ENCODE results near the gene DENND1A.

DENND1A gene

DNA sequence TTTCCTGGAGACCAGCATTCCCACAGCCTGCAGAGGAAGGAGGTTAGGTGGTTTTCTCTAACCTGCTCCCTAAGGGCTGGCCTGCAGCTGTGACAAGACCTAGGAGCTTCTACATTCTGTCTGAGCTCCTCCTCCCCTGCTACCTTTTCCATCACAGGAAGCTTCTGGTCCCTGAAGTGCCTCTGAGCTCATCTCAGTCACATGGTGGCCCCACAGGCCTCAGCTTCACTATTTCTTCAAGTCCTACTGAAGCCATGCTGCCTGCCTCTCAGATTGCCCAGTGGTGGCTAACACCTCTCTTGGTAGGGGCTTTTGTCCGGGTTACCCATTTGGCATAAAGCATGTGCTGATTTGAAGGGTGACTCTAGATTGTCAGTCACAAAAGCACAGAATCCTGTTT, 314.5 kb downstream of the DENND1A start:
- no peaks in the 10 kb centered on the region for H3K4me1 ChIP-seq
- no peaks in the 10 kb centered on the region for H3K27me3 ChIP-seq
- TF ChIP-seq, protein P1, sequence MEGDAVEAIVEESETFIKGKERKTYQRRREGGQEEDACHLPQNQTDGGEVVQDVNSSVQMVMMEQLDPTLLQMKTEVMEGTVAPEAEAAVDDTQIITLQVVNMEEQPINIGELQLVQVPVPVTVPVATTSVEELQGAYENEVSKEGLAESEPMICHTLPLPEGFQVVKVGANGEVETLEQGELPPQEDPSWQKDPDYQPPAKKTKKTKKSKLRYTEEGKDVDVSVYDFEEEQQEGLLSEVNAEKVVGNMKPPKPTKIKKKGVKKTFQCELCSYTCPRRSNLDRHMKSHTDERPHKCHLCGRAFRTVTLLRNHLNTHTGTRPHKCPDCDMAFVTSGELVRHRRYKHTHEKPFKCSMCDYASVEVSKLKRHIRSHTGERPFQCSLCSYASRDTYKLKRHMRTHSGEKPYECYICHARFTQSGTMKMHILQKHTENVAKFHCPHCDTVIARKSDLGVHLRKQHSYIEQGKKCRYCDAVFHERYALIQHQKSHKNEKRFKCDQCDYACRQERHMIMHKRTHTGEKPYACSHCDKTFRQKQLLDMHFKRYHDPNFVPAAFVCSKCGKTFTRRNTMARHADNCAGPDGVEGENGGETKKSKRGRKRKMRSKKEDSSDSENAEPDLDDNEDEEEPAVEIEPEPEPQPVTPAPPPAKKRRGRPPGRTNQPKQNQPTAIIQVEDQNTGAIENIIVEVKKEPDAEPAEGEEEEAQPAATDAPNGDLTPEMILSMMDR (IDR thresholded peaks at IDR 0.05), result no peak
- no peaks in the 10 kb centered on the region for H3K9me3 ChIP-seq
- no peak overlapping the region for H3K4me3 ChIP-seq
- DNase-seq, result no peak
- intact Hi-C loops (cut with DNase I; ENCODE audit: low total_unique reads), result no loop called here
- peaks cover 0 to 3% (median 0%) of the 10 kb centered on the region in 3 donors for H3K36me3 ChIP-seq
- H3K27ac ChIP-seq, result no peak overlapping the region

DNA sequence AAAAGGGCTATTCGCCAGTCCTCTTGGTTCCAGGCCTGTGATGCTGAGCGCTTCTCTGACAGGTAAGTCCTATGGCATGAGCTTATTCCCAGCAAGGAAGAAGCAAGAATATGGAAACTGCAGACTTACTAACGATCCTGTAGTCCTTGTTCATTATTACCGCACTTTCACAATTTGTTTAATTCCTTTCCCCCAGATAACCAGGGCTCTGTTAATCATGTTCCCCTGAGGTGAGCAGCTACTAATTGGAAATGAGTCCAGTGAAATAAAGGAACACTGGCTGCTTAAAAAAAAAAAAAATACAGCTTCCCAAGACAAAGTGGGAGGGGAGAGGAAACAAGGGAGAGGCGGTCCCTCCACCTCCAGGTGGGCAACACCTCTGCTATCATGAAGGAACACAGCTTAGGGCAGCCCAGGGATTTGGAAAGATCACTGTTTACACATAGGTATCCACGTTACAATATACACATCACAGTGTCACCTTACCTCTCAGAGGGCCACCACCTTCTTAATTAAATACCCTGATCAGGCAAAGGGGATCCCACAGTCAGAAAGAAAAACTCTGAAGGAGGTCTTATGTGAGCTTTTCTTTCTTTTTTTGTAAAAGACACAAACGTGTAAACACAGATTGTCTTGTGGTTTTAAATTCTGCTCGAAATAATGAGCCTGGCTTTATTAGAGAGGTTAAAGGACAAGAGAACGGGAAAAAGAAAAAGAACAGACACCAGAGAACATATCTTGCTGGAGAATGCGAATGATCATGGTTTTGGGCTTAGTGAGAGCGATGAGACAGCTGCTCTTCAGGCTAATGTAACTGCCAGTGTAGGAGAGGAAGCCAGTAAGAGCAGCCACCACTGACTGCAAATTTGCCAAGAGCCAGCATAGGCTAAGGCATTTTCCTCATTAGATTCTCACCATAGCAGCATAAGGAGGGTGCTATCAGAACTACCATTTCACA, 315.3 kb downstream of the DENND1A start:
- Histone ChIP-seq H3K9me3 (no peaks in the 10 kb centered on the region), H3K27ac (no peak overlapping the region), H3K4me1 (no peaks in the 10 kb centered on the region), H3K27me3 (no peaks in the 10 kb centered on the region), H3K4me3 (no peak overlapping the region), H3K36me3 (peaks cover 0 to 3% (median 0%) of the 10 kb centered on the region in 3 donors)
- no peak for DNase-seq
- TF ChIP-seq, protein P1 (IDR thresholded peaks at IDR 0.05), result no peak
- intact Hi-C loops (cut with DNase I; ENCODE audit: low total_unique reads), result no loop called here

DNA sequence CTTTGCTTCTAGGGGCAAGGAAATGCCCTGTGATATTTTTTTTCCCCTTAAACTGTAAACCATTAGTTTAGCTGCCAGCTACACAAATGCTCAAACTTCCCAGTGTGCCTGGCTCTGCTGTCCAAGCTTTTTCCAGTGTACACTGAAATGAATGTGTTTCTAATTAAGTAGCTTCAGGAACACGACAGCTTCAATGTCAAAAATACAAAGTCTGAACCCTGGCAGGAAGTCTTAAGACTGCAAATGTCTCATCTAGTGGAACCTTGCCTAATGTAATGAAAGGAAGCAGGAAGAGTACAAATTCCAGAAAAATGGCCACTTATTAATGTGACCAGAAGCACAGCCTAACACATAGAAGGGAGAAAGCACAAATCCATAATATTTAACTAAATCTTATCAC, 318.7 kb downstream of the DENND1A start:
- Histone ChIP-seq H3K27ac (no peak overlapping the region), H3K4me1 (no peaks in the 10 kb centered on the region), H3K9me3 (no peaks in the 10 kb centered on the region), H3K27me3 (no peaks in the 10 kb centered on the region), H3K36me3 (no peaks in the 10 kb centered on the region), H3K4me3 (no peak overlapping the region)
- TF ChIP-seq, protein P1 (IDR thresholded peaks at IDR 0.05), result no peak
- intact Hi-C loops (cut with DNase I; ENCODE audit: low total_unique reads), result no loop called here
- DNase-seq, result no peak

DNA sequence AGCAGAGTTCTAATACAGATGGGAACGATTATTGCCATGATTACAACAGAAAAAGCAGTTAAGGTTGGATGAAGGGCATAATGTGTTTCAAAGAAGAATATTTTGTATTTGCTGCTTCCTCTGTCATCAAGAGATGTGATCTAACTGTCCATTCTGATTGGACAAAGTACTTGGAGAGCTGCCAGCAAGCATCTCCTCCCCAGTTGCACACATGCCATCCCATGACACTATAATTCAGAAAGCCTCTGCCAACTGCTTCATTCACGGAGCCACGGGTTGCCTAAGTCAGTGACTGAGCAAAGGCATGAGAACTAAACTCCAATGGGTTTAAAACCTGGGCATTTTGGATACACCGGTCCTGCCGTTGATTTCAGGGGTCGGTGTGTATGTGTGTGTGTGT, 320.1 kb downstream of the DENND1A start:
- Histone ChIP-seq H3K36me3 (no peaks in the 10 kb centered on the region), H3K9me3 (no peaks in the 10 kb centered on the region), H3K4me3 (no peak overlapping the region), H3K27ac (no peak overlapping the region), H3K4me1 (no peaks in the 10 kb centered on the region), H3K27me3 (no peaks in the 10 kb centered on the region)
- intact Hi-C loops (cut with DNase I; ENCODE audit: low total_unique reads), result no loop called here
- TF ChIP-seq, protein P1 (IDR thresholded peaks at IDR 0.05), result no peak
- DNase-seq, result no peak

DNA sequence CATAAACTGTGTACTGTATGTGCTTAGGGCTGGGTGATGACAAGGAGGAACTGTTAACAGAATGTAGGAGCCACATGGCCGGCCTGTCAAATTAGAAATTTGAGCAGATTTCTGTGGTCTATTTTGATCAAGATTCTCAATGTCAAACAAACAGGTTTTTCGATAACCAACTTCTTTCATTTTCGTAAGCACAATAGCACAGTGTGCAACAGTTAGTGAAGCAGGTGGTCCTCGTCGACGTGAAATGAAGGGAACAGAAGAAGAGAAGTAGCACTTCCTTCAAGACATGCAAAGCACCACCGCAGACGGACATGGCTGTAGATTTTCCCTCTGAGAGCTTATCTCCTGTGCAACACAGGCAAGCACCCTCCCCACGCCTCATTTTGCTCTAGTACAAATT, 321.8 kb downstream of the DENND1A start:
- H3K27ac ChIP-seq, result no peak overlapping the region
- no peaks in the 10 kb centered on the region for H3K4me1 ChIP-seq
- H3K4me3 ChIP-seq, result no peak overlapping the region
- no peaks in the 10 kb centered on the region for H3K27me3 ChIP-seq
- DNase-seq, result no peak
- no peaks in the 10 kb centered on the region for H3K9me3 ChIP-seq
- TF ChIP-seq, protein P1 (IDR thresholded peaks at IDR 0.05), result no peak
- intact Hi-C loops (cut with DNase I; ENCODE audit: low total_unique reads), result no loop called here
- no peaks in the 10 kb centered on the region for H3K36me3 ChIP-seq

All from tibial artery (tissue), 4 donors.